ENCODE data around the gene SKIC2. TPM values are rescaled to one million over a fixed set of nuclear protein-coding genes. Genes with fewer than 3 reads are reported as not detected.

The SKIC2 gene
- total and polyA plus RNA-seq, 2 of the 8 experiments (the other 6 are each of a cell fraction or from before 2014, with no cell fraction given) = 42.1 to 59.7 TPM

GRCh38 chr6:31935021-31935420 lies 24.0 kb upstream of the SKIC2 start:
- Histone ChIP-seq H2BK5ac (ENCODE audit: low read depth, low read length) (no peak overlapping the region), H3K23me2 (ENCODE audit: low read depth, low read length) (no peaks in the 10 kb centered on the region), H4K8ac (ENCODE audit: extremely low read depth, insufficient read depth, low read length) (no peak overlapping the region), H3K27ac (ENCODE audit: low read depth, low read length) (no peak overlapping the region), H2AK5ac (ENCODE audit: low read depth, low read length) (no peak overlapping the region), H3K79me1 (ENCODE audit: low read depth, low read length) (no peaks in the 10 kb centered on the region), H3K9ac (replicated peaks in 1 of 4; ENCODE audit: extremely low read depth in 1 of 4, low read depth in 3 of 4, low read length in 3 of 4) (no peak overlapping the region), H4K91ac (replicated peaks; ENCODE audit: insufficient read length, low read length) (no peak overlapping the region), H2BK20ac (ENCODE audit: low read length) (no peak overlapping the region), H3K79me2 (ENCODE audit: control insufficient read depth in 1 of 2, insufficient read depth in 2 of 2, low read length in 2 of 2) (no peaks in the 10 kb centered on the region), H3K4me3 (ENCODE audit: extremely low read depth in 1 of 4, insufficient read depth in 2 of 4, low read depth in 3 of 4, low read length in 4 of 4) (no peak overlapping the region), H3K14ac (ENCODE audit: insufficient read length) (no peak overlapping the region), H3K23ac (ENCODE audit: insufficient read length) (no peak overlapping the region), H4K5ac (ENCODE audit: insufficient read length, low read depth, low read length) (no peak overlapping the region), H3K4ac (replicated peaks; ENCODE audit: insufficient read length, low read depth, low read length) (no peak overlapping the region), H3K4me1 (replicated peaks in 1 of 4; ENCODE audit: control insufficient read depth in 3 of 4, insufficient read depth in 4 of 4, low read length in 3 of 4) (no peaks in the 10 kb centered on the region), H2BK120ac (replicated peaks; ENCODE audit: low read depth, low read length) (no peak overlapping the region), H3K56ac (replicated peaks; ENCODE audit: insufficient read length, low read depth, low read length) (no peak overlapping the region), H3K4me2 (ENCODE audit: insufficient read depth in 1 of 2, low read depth in 2 of 2, low read length in 2 of 2) (no peak overlapping the region), H2BK12ac (ENCODE audit: low read depth, low read length) (no peak overlapping the region), H3K36me3 (ENCODE audit: control insufficient read depth in 2 of 4, insufficient read depth in 4 of 4, low read length in 3 of 4) (no peaks in the 10 kb centered on the region), H2BK15ac (ENCODE audit: low read length) (no peak overlapping the region), H3K18ac (ENCODE audit: extremely low read depth, low read length) (no peak overlapping the region), H2AFZ (ENCODE audit: low read length) (no peak overlapping the region), H3K9me3 (ENCODE audit: insufficient read depth in 2 of 2, low read depth in 1 of 2, low read length in 1 of 2) (peaks cover 4 to 7% of the 10 kb centered on the region in 2 experiments; a peak in 1 of 4 replicates), H3K27me3 (replicated peaks in 1 of 4; ENCODE audit: control insufficient read depth in 3 of 4, extremely low read depth in 1 of 4, insufficient read depth in 3 of 4, low read length in 3 of 4) (no peaks in the 10 kb centered on the region), H4K20me1 (replicated peaks in 1 of 2; ENCODE audit: control insufficient read depth in 1 of 2, insufficient read depth in 2 of 2, low read length in 2 of 2) (no peaks in the 10 kb centered on the region)
- no peak for TF ChIP-seq RAD21 (IDR thresholded peaks at IDR 0.05 in 1 of 2, conservative IDR thresholded peaks at IDR 0.05 in 1 of 2; ENCODE audit: low read depth in 2 of 2, low read length in 2 of 2)
- peak; percentile 37; the same call in 1 of the 2 replicates for TF ChIP-seq E2F6 (IDR thresholded peaks at IDR 0.05)
- 87% methylated on average over 3 of the region's 3 CpGs; no CpG with 5 or more reads in 1 of the 2 experiments for WGBS, 2 experiments (ENCODE audit: extremely low coverage in 1 of 2, insufficient coverage in 1 of 2, insufficient read length in 1 of 2, insufficient replicate concordance in 2 of 2, low coverage in 1 of 2, low lambda C conversion rate in 2 of 2, missing lambda C conversion rate in 1 of 2)
- DNase-seq (ENCODE audit: low read depth in 1 of 2, low spot score in 2 of 2) = no peak
- ChIA-PET CTCF (ENCODE audit: partially characterized antibody) (interaction anchor here (1.4 to 1.6 kb wide), 2 partner anchors 12 to 17 kb away, joined by 7 read pairs; no protein-coding TSS in a partner anchor), POLR2A (ENCODE audit: partially characterized antibody) (interaction anchor here (1.4 kb wide), 1 partner anchor 13 kb away, joined by 5 read pairs; no protein-coding TSS in a partner anchor)
- FAIRE-seq = no peak
